ENCODE results near the gene TBCK. TPM values are rescaled to one million over a fixed set of nuclear protein-coding genes. Genes with fewer than 3 reads are reported as not detected.

Gene TBCK
- total and polyA plus RNA-seq, 3 donors from 2014 or later = 17.7 to 67.1 (median 66.3) TPM

DNA sequence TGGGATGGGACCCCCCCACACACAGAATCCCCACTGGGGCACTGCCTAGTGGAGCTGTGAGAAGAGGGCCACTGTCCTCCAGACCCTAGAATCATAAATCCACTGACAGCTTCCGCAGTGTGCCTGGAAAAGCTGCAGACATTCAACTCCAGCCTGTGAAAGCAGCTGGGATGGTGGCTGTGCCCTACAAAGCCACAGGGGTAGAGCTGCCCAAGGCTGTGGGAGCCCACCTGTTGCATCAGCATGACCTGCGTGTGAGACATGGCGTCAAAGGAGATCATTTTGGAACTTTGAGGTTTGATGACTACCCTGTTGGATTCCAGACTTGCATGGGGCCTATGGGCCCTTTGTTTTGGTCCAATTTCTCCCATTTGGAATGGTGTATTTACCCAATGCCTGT is 22.7 kb upstream of the TBCK start:
- DNase-seq = no peak
- TF ChIP-seq POLR2A (IDR thresholded peaks at IDR 0.05) = no peak
- TF ChIP-seq, protein P1, sequence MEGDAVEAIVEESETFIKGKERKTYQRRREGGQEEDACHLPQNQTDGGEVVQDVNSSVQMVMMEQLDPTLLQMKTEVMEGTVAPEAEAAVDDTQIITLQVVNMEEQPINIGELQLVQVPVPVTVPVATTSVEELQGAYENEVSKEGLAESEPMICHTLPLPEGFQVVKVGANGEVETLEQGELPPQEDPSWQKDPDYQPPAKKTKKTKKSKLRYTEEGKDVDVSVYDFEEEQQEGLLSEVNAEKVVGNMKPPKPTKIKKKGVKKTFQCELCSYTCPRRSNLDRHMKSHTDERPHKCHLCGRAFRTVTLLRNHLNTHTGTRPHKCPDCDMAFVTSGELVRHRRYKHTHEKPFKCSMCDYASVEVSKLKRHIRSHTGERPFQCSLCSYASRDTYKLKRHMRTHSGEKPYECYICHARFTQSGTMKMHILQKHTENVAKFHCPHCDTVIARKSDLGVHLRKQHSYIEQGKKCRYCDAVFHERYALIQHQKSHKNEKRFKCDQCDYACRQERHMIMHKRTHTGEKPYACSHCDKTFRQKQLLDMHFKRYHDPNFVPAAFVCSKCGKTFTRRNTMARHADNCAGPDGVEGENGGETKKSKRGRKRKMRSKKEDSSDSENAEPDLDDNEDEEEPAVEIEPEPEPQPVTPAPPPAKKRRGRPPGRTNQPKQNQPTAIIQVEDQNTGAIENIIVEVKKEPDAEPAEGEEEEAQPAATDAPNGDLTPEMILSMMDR (IDR thresholded peaks at IDR 0.05) = no peak
- no peaks in the 10 kb centered on the region for H3K36me3 ChIP-seq (ENCODE audit: low read depth, missing control alignments)
- no peaks in the 10 kb centered on the region for H3K27me3 ChIP-seq
- no peaks in the 10 kb centered on the region for H3K9me3 ChIP-seq
- H3K4me3 ChIP-seq = no peak overlapping the region
- no peaks in the 10 kb centered on the region for H3K4me1 ChIP-seq
- no peak overlapping the region for H3K27ac ChIP-seq
- intact Hi-C loops (cut with DNase I; ENCODE audit: low total_unique reads) = no loop called here
- WGBS, 2 donors = 92 to 95% methylated on average over 3 of the region's 3 CpGs

DNA sequence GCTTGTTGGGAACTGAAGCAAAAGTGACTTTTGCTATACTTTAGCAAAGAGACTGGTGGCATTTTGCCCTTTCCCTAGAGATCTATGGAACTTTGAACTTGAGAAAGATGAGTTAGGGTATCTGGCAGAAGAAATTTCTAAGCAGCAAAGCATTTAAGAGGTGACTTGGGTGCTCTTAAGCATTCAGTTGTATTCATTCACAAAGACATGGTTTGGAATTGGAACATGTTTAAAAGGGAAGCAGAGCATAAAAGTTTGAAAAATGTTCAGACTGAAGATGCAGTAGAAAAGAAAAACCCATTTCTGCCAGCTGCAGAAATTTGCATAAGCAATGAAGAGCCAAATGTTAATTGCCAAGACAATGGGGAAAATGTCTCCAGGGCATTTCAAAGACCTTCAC is 21.9 kb upstream of the TBCK start:
- H3K4me3 ChIP-seq = no peak overlapping the region
- DNase-seq = no peak
- H3K36me3 ChIP-seq (ENCODE audit: low read depth, missing control alignments) = no peaks in the 10 kb centered on the region
- no peak overlapping the region for H3K27ac ChIP-seq
- H3K9me3 ChIP-seq = no peaks in the 10 kb centered on the region
- TF ChIP-seq, protein P1 (IDR thresholded peaks at IDR 0.05) = no peak
- no peak for TF ChIP-seq POLR2A (IDR thresholded peaks at IDR 0.05)
- intact Hi-C loops (cut with DNase I; ENCODE audit: low total_unique reads) = no loop called here
- no peaks in the 10 kb centered on the region for H3K27me3 ChIP-seq
- no peaks in the 10 kb centered on the region for H3K4me1 ChIP-seq

DNA sequence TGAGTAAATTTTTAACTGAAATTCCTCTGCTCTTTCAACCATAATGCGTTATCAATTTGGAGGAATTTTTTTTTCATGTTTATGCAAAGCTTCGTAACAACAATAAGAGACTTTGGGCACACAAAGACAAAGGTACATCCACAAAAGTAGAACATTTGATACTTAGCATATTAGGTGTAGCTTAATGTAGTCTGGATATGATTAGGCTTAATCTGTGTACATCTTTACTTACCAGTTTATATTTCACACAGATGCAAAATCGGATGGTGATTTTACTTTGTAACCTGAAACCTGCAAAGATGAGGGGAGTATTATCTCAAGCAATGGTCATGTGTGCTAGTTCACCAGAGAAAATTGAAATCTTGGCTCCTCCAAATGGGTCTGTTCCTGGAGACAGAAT is 20.6 kb upstream of the TBCK start:
- intact Hi-C loops (cut with DNase I; ENCODE audit: low total_unique reads) = no loop called here
- no peaks in the 10 kb centered on the region for H3K4me1 ChIP-seq
- H3K27me3 ChIP-seq = no peaks in the 10 kb centered on the region
- DNase-seq = no peak
- TF ChIP-seq, protein P1 (IDR thresholded peaks at IDR 0.05) = no peak
- TF ChIP-seq POLR2A (IDR thresholded peaks at IDR 0.05) = no peak
- H3K36me3 ChIP-seq (ENCODE audit: low read depth, missing control alignments) = no peaks in the 10 kb centered on the region
- H3K4me3 ChIP-seq = no peak overlapping the region
- 94 to 99% methylated on average over 3 of the region's 3 CpGs for WGBS, 2 donors
- H3K27ac ChIP-seq = no peak overlapping the region
- H3K9me3 ChIP-seq = no peaks in the 10 kb centered on the region

DNA sequence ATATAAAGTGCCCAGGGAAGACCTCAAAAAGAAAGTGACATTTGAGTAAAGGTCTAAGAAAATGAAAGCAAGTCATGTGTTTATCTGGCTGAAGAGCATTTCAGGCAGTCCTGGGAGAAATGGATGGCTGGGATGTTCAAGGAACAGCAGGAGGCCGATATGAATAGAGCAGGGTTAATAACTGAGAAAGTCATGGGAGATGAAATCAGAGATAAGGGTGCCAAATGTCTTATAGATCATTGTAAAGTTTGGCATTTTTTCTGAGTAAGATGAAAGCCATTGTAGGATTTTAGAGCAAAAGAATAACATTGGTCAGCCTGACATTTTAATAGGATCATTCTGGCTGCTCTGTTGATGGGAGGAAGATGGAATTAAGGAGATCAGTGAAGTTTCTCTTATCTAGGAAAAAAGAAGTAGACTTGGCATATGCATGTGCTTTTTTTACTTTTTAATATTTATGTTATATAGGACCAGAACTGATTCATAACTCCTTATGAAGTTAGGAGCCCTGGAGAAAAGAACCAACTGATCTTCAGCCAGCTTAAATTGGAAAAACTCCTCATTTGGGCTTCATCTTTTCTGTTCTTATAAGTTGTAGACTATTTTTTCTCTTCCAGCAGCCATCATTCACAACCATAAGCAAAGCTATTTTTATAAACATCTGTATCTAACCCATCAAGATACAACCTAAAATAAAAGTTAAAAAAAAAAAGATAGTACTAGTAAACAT is 18.9 kb upstream of the TBCK start:
- Histone ChIP-seq H3K27ac (no peak overlapping the region), H3K27me3 (no peaks in the 10 kb centered on the region), H3K36me3 (ENCODE audit: low read depth, missing control alignments) (no peaks in the 10 kb centered on the region), H3K4me3 (no peak overlapping the region), H3K4me1 (no peaks in the 10 kb centered on the region), H3K9me3 (no peaks in the 10 kb centered on the region)
- intact Hi-C loops (cut with DNase I; ENCODE audit: low total_unique reads) = no loop called here
- no peak for TF ChIP-seq POLR2A (IDR thresholded peaks at IDR 0.05)
- TF ChIP-seq, protein P1 (IDR thresholded peaks at IDR 0.05) = no peak
- WGBS, 2 donors = 77 to 91% methylated on average over 1 of the region's 1 CpG
- no peak for DNase-seq

DNA sequence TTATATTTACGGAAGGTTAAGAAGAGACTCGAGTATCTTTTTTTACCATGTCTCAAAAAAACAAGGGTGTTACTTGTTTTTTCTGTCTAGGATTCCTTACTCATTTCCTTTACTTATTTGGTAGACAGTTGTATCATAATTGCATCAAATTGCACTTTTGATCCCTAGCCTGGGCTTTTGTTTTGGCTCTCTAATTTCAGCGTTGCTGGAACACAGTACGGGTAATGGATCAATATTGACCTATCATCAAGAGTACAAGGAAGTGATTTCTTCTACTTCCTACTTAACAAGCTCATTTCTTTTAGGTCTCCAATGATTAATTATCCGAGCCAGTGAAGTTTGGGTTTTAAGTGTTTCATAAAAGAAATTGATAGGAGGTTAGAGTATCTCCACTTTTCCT is 17.2 kb upstream of the TBCK start:
- 90 to 96% methylated on average over 5 of the region's 5 CpGs for whole genome bisulfite sequencing, 2 donors
- H3K36me3 ChIP-seq (ENCODE audit: low read depth, missing control alignments) = no peaks in the 10 kb centered on the region

More for the DNA sequence above, 17.2 kb upstream of the TBCK start:
- TF ChIP-seq, protein P1 (IDR thresholded peaks at IDR 0.05) = no peak
- TF ChIP-seq POLR2A (IDR thresholded peaks at IDR 0.05) = no peak
- Histone ChIP-seq H3K4me3 (no peak overlapping the region), H3K27me3 (no peaks in the 10 kb centered on the region), H3K27ac (no peak overlapping the region), H3K9me3 (no peaks in the 10 kb centered on the region), H3K4me1 (no peaks in the 10 kb centered on the region)
- DNase-seq = no peak
- intact Hi-C loops (cut with DNase I; ENCODE audit: low total_unique reads) = no loop called here
